Naive B cell (primary cell): ENCODE measurements around the gene HOXD13. TPM values are rescaled to one million over a fixed set of nuclear protein-coding genes. Genes with fewer than 3 reads are reported as not detected.

Source experiments
- ATAC-seq, 2 donors: fragments of 150-1000 bp; cut with Tn5 transposase; 2 replicates each; pipeline ENCODE4 v1.10.0; 2021; ENCODE audit warnings: low read depth in 2 of 2, mild to moderate bottlenecking in 2 of 2, moderate library complexity in 2 of 2
- DNase-seq: peaks from one replicate; pipeline ENCODE4 v3.0.0; 2022
- H3K27ac Mint-ChIP-seq, 6 donors: one replicate each; pipeline ENCODE4 v1.8.0; 2020 to 2022; ENCODE audit warnings: mild to moderate bottlenecking in 6 of 6, mixed read lengths in 6 of 6, moderate library complexity in 5 of 6, inconsistent platforms in 2 of 6
- H3K27me3 Mint-ChIP-seq, 3 donors: one replicate each; pipeline ENCODE4 v1.8.0; 2021 to 2022; ENCODE audit warnings: mixed read lengths in 3 of 3, mild to moderate bottlenecking in 1 of 3
- H3K36me3 Mint-ChIP-seq, 2 donors: one replicate each; pipeline ENCODE4 v1.8.0; 2020 to 2022; ENCODE audit warnings: mixed read lengths in 2 of 2, inconsistent platforms in 1 of 2, mild to moderate bottlenecking in 1 of 2
- H3K4me1 Mint-ChIP-seq, 3 donors: one replicate each; pipeline ENCODE4 v1.8.0; 2020 to 2022; ENCODE audit warnings: mixed read lengths in 3 of 3, inconsistent platforms in 1 of 3, mild to moderate bottlenecking in 1 of 3, moderate library complexity in 1 of 3
- H3K4me3 Mint-ChIP-seq, 8 donors: one replicate each; pipeline ENCODE4 v1.8.0; 2020 to 2022; ENCODE audit warnings: mild to moderate bottlenecking in 8 of 8, mixed read lengths in 8 of 8, moderate library complexity in 8 of 8, inconsistent platforms in 2 of 8
- H3K9me3 Mint-ChIP-seq, 7 donors: one replicate each; pipeline ENCODE4 v1.8.0; 2020 to 2022; ENCODE audit warnings: mixed read lengths in 7 of 7, mild to moderate bottlenecking in 5 of 7, inconsistent platforms in 2 of 7, moderate library complexity in 1 of 7
- polyA plus RNA-seq, 6 donors: library from polyadenylated mRNA; unstranded; fragments of 300-500 nt; fragmentation: Illumina TruSeq; gene quantifications; one replicate each; pipeline ENCODE4 v1.2.3, GENCODE V29; 2021; ENCODE audit warnings: low read depth in 6 of 6

The HOXD13 gene
- polyA plus RNA-seq, 6 donors from 2014 or later: not detected

DNA sequence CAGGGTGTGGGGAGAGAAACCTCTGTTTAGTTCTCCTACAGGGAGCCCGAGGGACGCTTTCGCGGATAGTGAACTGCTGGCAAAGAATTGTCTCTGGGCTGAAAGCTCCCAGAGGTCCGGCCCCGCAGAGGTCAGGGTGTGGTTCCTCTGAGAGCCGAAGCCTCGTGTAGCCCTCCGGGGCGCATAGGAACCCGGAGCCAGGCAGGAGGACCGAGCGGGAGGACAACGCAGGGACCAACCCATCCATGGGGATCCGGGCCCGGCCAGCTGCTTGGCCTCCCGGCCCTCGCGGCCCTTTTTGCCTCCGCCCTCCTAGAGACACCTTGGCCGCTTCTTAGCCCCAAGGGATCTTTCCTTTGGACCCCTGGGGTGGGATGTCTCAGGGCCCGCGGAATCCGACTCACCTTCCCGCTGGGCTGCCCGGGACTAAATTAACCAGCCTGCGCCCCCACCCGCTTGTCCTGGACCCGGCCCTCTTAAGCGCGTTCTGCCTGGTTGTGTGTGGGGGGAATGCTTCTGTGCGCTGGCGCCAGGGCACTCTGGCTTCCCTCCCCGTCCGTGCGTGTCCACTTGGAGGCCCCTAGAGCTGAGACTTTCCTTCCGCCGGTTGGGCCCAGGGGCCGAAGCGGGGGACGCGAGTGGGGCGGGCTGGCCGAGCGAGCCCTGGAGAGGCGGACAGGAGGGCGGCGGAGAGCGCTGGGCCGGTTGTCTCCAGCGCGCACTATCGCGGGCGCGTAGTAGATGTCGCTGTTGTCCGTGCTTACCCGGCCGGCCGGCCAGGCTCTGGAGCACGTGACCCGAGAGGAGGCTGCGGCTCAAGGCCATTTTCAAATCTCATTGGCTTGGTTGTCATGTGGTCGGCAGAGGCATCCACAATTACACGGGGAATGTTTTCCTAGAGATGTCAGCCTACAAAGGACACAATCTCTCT lies 23.6 kb downstream of the HOXD13 start, which contains the start of gene HOXD10:
Gene HOXD10 (plus strand): TSS at position 896 of the 931 bp plus-strand sequence. CDS start 56 bp downstream, outside the sequence.
- Mint-ChIP-seq H3K36me3 (peaks cover 5 to 22% of the 10 kb centered on the region in 2 donors), H3K9me3 (peaks cover 0 to 31% (median 4%) of the 10 kb centered on the region in 7 donors), H3K27me3 (peaks cover 83 to 89% (median 89%) of the 10 kb centered on the region in 3 donors), H3K4me3 (peak within 1 kb of the TSS in 3 of 8 donors; percentile 49 to 65 (median 52)), H3K4me1 (peaks cover 4 to 14% (median 7%) of the 10 kb centered on the region in 3 donors), H3K27ac (peak within 1 kb of the TSS in 3 of 6 donors; percentile 59 to 82 (median 73))
- no peak for DNase-seq
- ATAC-seq: no peak

DNA sequence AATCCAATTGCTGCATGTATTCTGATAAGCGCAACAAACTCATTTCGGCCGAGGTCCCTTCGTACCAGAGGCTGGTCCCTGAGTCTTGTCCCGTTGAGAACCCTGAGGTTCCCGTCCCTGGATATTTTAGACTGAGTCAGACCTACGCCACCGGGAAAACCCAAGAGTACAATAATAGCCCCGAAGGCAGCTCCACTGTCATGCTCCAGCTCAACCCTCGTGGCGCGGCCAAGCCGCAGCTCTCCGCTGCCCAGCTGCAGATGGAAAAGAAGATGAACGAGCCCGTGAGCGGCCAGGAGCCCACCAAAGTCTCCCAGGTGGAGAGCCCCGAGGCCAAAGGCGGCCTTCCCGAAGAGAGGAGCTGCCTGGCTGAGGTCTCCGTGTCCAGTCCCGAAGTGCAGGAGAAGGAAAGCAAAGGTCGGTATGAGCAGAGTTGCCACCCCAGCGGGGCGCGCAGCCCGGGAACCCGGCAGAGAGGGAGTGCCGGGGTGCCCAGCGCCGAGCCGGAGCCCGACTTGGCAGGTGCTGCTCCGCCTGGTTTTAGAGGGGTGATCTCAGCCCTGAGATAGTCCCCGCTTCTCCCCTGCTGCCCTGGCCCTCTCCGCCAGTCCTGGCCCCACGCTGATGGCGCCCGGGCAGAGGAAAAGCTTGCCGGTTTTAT lies 24.8 kb downstream of the HOXD13 start:
- Mint-ChIP-seq H3K36me3 (peaks cover 5 to 22% of the 10 kb centered on the region in 2 donors), H3K4me3 (peak overlapping the region in 3 of 8 donors; percentile 36 to 52 (median 40)), H3K27me3 (peaks cover 76 to 81% (median 78%) of the 10 kb centered on the region in 3 donors), H3K27ac (peak overlapping the region in 3 of 6 donors; percentile 9 to 82 (median 73)), H3K4me1 (peaks cover 4 to 14% (median 4%) of the 10 kb centered on the region in 3 donors), H3K9me3 (peaks cover 0 to 30% (median 4%) of the 10 kb centered on the region in 7 donors)
- no peak for ATAC-seq
- no peak for DNase-seq

DNA sequence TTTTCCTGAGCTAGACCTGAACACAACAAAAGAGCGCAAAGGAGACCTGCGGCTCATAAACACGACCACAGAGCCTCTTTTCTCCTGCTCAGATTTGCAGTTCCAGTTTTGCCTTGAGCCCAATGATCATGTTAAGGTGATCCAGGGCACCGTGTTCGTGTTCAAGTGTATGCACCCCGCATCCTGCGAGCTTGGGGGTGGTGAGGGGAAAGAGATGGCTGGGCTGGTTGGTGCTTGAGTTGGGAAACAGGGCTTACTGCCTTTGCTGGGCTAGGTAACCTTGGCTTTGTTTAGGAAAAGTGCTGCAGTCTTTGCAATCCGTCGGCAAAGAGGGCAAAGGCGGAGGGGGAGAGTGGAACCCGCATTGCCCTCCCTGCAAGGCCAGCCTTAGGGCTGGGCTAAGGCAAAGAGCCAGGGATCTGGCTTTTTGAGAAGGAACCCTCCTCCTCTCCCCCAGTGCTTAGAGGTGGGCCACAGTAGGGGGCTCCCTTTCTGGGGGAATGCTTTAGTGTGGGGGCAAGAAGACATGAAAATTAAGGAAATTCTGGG lies 25.4 kb downstream of the HOXD13 start:
- H3K36me3 Mint-ChIP-seq: peaks cover 5 to 22% of the 10 kb centered on the region in 2 donors
- H3K27me3 Mint-ChIP-seq: peaks cover 72 to 75% (median 75%) of the 10 kb centered on the region in 3 donors
- peak overlapping the region in 2 of 6 donors; percentile 9 to 83 for H3K27ac Mint-ChIP-seq
- H3K9me3 Mint-ChIP-seq: peaks cover 0 to 30% (median 4%) of the 10 kb centered on the region in 7 donors
- DNase-seq (no peak), ATAC-seq (no peak)
- peak overlapping the region in 2 of 8 donors; percentile 5 to 64 for H3K4me3 Mint-ChIP-seq
- peaks cover 4 to 14% (median 6%) of the 10 kb centered on the region in 3 donors for H3K4me1 Mint-ChIP-seq

DNA sequence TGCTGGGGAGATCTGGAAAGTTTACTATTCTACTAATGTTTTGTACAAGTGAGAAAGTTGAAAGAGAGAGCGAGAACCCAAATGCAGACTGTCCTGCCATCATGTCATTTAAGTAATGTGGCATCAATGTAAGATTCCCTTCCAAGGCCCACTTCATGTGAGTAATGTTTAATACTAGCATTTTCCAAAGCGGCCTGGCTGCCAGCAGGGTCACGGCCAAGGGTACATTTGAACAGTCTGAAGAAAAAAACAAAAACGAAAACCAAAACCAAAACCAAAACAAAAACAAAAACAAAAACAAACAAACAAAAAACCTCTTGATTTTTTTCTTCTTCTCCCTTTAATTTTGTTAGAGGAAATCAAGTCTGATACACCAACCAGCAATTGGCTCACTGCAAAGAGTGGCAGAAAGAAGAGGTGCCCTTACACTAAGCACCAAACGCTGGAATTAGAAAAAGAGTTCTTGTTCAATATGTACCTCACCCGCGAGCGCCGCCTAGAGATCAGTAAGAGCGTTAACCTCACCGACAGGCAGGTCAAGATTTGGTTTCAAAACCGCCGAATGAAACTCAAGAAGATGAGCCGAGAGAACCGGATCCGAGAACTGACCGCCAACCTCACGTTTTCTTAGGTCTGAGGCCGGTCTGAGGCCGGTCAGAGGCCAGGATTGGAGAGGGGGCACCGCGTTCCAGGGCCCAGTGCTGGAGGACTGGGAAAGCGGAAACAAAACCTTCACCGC lies 26.2 kb downstream of the HOXD13 start:
- H3K27ac Mint-ChIP-seq: peak overlapping the region in 3 of 6 donors; percentile 1 to 90 (median 66)
- peaks cover 0 to 28% (median 4%) of the 10 kb centered on the region in 7 donors for H3K9me3 Mint-ChIP-seq
- peaks cover 5 to 22% of the 10 kb centered on the region in 2 donors for H3K36me3 Mint-ChIP-seq
- ATAC-seq (no peak), DNase-seq (no peak)
- H3K4me3 Mint-ChIP-seq: peak overlapping the region in 3 of 8 donors; percentile 42 to 64 (median 45)
- peaks cover 71 to 76% (median 73%) of the 10 kb centered on the region in 3 donors for H3K27me3 Mint-ChIP-seq
- H3K4me1 Mint-ChIP-seq: peaks cover 6 to 14% (median 12%) of the 10 kb centered on the region in 3 donors

DNA sequence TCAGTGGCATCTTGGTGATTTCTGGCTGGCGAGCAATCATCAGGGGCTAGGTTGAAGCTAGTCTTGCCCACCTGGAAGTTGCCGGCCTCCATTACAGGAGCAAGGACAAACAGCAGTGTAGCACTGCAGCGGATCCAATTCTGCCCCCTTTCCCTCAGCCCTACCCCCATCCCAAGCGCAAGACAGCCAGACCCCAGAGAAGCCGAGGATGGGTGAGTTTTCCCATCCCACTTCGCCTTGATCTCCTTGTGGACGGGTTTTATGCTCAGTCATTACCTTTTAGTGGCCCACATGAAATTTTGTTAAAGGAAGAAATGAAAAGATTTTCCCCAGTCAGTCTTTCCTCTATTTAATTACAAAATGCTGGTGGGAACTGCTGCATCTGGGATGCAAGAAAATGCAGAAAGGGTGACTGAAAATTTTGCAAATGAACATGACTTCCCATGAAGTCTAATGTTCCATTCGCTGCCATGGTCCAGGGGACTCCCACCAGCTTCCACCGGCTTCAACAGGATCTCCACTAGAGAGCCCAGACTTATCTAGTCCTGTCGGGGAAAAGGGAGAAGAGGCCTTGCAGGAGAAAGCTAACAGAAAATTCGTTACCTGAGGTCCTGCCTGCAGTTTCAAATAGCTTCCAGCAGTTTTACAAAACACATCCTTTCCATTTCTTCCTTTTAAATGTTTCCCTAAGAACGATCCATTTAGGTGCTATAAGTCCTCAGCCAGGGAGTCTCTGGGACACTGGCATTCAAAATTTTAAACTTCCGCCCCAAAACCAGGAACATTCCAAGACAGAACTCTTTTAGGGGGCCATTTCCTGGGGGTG lies 28.1 kb downstream of the HOXD13 start:
- no peak for ATAC-seq
- Mint-ChIP-seq H3K27me3 (peaks cover 74 to 84% (median 79%) of the 10 kb centered on the region in 3 donors), H3K36me3 (peaks cover 5 to 22% of the 10 kb centered on the region in 2 donors), H3K9me3 (peaks cover 0 to 28% (median 7%) of the 10 kb centered on the region in 7 donors), H3K27ac (peak overlapping the region in 3 of 6 donors; percentile 12 to 91 (median 82)), H3K4me1 (peaks cover 8 to 15% (median 14%) of the 10 kb centered on the region in 3 donors), H3K4me3 (peak overlapping the region in 5 of 8 donors; percentile 9 to 76 (median 25))
- DNase-seq: no peak

DNA sequence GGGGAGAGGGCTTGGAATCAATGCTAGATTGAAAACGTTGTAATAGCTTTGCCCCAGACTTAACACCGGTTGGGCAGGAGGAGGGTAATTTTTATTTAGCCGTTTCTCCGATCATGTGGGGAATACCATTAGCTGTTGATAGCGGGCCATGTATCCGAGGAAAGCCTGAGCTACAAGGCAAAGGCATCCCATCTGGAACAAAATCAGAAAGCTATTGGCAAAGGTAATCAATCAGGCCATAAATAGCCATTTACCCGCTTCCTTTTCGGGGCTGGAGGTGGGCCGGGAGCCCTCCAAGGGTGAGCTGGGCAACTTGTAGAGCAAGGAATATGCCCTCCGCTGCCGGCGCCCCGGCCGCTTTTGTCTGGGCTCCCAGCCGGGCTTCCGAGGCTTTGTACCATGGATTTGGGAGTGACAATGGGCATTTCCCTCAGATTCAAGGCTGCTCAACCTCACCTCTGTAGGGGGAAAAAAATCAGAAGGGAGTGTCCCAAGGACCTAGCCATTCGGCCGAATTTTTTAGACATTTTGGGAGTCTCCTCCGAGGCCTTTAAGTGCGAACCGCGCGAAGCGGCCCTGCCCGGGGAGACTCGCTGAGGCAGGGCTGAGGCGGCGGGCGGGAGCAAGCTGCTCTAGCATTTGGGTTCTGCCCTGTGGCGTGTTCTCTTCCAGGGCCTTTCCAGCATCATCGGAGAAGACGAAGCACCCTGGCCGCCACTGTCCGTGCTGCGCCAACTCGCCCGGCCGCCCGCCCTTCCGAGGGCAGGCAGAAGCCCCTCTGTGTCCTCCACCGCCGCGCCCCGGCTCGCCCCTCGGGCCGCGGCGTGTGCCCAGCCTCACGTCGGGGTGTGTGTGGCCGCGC lies 28.9 kb downstream of the HOXD13 start:
- Mint-ChIP-seq H3K27ac (peak overlapping the region in 2 of 6 donors; percentile 49 to 91), H3K4me3 (peak overlapping the region in 5 of 8 donors; percentile 20 to 47 (median 32)), H3K4me1 (peaks cover 8 to 15% (median 11%) of the 10 kb centered on the region in 3 donors), H3K36me3 (peaks cover 5 to 22% of the 10 kb centered on the region in 2 donors), H3K27me3 (peaks cover 72 to 81% (median 74%) of the 10 kb centered on the region in 3 donors), H3K9me3 (peaks cover 0 to 28% (median 7%) of the 10 kb centered on the region in 7 donors)
- ATAC-seq: no peak
- DNase-seq: no peak

DNA sequence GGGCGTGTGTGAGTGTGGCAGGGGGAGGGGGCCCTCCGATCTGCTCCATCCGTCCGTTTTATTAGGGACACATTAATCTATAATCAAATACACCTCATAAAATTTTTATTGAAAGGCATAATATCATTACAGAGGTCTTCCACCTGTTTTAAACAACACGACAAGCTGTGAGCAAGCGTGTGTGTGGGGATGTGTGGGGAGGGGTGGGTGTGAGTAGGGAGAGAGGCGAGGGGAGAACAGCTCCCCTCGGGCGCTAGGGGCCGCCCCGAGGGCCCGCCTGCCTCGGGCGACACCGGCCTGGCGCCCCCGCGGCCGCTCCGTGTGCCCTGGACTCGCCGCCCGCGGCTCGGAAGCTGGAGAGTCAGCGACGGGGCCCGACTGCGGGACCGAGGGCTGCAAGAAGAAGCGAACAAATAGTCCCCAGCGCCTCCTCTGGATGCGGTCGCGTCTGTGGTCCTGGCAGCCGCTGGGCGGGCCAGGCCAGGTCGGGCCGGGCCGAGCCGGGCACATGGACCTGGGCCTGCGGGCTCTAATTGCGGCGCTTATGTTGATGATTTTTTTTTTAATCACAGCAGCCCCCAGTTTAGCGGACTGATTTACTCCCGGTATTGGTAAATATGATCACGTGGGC lies 29.6 kb downstream of the HOXD13 start:
- Mint-ChIP-seq H3K4me3 (peak overlapping the region in 6 of 8 donors; percentile 54 to 87 (median 80)), H3K27ac (peak overlapping the region in 2 of 6 donors; percentile 60 to 82), H3K27me3 (peaks cover 72 to 80% (median 74%) of the 10 kb centered on the region in 3 donors), H3K4me1 (peaks cover 5 to 15% (median 11%) of the 10 kb centered on the region in 3 donors), H3K36me3 (peaks cover 0 to 16% of the 10 kb centered on the region in 2 donors), H3K9me3 (peaks cover 0 to 22% (median 3%) of the 10 kb centered on the region in 7 donors)
- DNase-seq: no peak
- ATAC-seq: no peak

DNA sequence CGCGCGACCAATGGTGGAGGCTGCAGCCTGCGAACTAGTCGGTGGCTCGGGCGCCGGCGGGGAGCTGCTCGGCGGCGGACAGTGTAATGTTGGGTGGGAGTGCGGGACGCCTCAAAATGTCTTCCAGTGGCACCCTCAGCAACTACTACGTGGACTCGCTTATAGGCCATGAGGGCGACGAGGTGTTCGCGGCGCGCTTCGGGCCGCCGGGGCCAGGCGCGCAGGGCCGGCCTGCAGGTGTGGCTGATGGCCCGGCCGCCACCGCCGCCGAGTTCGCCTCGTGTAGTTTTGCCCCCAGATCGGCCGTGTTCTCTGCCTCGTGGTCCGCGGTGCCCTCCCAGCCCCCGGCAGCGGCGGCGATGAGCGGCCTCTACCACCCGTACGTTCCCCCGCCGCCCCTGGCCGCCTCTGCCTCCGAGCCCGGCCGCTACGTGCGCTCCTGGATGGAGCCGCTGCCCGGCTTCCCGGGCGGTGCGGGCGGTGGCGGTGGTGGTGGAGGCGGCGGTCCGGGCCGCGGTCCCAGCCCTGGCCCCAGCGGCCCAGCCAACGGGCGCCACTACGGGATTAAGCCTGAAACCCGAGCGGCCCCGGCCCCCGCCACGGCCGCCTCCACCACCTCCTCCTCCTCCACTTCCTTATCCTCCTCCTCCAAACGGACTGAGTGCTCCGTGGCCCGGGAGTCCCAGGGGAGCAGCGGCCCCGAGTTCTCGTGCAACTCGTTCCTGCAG lies 30.3 kb downstream of the HOXD13 start, which contains the start of gene HOXD9:
Gene HOXD9 (plus strand): TSS at position 37 of the 728 bp plus-strand sequence. CDS start 50 bp downstream, at position 87.
- H3K36me3 Mint-ChIP-seq: peaks cover 0 to 13% of the 10 kb centered on the region in 2 donors
- DNase-seq: no peak
- H3K27ac Mint-ChIP-seq: peak within 1 kb of the TSS in 3 of 6 donors; percentile 33 to 94 (median 60)
- peak; percentile 23 to 41 for ATAC-seq
- peaks cover 0 to 21% (median 3%) of the 10 kb centered on the region in 7 donors for H3K9me3 Mint-ChIP-seq
- peaks cover 6 to 15% (median 14%) of the 10 kb centered on the region in 3 donors for H3K4me1 Mint-ChIP-seq
- H3K4me3 Mint-ChIP-seq: peak within 1 kb of the TSS; percentile 54 to 87 (median 76)
- peaks cover 74 to 78% (median 74%) of the 10 kb centered on the region in 3 donors for H3K27me3 Mint-ChIP-seq

DNA sequence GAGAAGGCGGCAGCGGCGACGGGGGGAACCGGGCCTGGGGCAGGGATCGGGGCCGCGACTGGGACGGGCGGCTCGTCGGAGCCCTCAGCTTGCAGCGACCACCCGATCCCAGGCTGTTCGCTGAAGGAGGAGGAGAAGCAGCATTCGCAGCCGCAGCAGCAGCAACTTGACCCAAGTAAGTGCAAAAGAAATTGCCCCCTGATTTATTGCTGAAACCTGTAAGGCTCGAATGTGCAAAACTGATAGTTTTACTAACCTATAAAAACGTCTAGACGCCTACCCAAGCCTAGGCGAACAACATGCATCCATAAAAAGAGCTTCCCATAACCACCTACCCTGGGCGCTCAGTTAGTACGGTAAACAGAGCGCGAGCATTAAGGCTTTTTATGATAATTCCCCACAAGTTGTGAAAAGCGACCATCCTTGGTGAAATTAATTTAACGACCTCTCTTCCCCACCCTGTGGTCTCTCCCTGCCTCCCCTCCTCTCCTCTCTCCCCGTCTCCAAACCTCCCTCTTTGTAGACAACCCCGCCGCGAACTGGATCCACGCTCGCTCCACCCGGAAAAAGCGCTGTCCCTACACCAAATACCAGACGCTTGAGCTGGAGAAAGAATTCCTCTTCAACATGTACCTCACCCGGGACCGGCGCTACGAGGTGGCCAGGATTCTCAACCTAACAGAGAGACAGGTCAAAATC lies 31.0 kb downstream of the HOXD13 start:
- peaks cover 73 to 78% (median 74%) of the 10 kb centered on the region in 3 donors for H3K27me3 Mint-ChIP-seq
- peaks cover 0 to 18% (median 3%) of the 10 kb centered on the region in 7 donors for H3K9me3 Mint-ChIP-seq
- no peak for ATAC-seq
- no peak for DNase-seq
- H3K36me3 Mint-ChIP-seq: peaks cover 0 to 6% of the 10 kb centered on the region in 2 donors
- peaks cover 10 to 21% (median 18%) of the 10 kb centered on the region in 3 donors for H3K4me1 Mint-ChIP-seq
- peak overlapping the region; percentile 48 to 78 (median 68) for H3K4me3 Mint-ChIP-seq
- H3K27ac Mint-ChIP-seq: peak overlapping the region in 4 of 6 donors; percentile 33 to 94 (median 56)
